T-helper 9 cell (primary cell): ENCODE data around the gene STRIT1.
"Not testable (repeated sequence)": the region's sequence is repeated elsewhere in the genome, so short reads cannot be mapped to it uniquely, and the experiment has no call there.

ENCODE experiments used
- DNase-seq: peaks from one replicate; pipeline ENCODE4 v3.0.0-alpha.2; 2020

STRIT1 gene

DNA sequence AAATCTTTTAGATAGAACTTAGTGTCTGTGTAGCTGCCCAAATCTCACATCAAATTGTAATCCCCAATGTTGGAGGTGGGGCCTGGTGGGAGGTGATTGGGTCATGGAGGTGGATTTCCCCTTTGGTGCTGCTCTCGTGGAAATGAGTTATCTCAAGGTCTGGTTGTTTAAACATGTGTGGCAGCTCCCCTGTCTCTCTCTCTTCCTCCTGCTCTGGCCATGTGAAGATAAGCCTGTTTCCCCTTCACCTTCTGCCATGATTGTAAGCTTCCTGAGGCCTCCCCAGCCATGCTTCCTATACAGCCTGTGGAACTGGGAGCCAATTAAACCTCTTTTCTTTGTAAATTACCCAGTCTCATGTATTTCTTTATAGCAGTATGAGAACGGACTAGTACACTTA lies 30.6 kb downstream of the STRIT1 start:
- not testable (repeated sequence) for DNase-seq

- no peak for DNase-seq
These were observed 31.2 kb downstream of the STRIT1 start for GRCh38 chr3:155262295-155262694.

DNA sequence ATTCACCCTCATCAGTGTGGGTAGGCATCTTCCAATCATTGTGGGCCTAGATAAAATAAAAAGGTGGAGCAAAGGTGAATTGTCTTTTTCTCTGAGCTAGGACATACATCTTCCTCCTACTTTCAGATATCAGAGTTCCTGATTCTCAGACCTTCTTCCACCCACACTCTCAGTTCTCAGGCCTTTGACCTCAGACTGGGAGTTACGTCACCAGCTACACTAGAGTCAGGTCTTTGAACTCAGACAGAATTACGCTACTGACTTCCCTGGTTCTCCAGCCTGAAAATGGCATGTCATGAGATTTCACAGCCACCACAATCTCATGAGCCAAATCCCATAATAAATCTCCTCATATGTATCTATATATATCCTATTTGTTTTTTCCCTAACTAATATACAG lies 39.0 kb downstream of the STRIT1 start:
- no peak for DNase-seq

DNA sequence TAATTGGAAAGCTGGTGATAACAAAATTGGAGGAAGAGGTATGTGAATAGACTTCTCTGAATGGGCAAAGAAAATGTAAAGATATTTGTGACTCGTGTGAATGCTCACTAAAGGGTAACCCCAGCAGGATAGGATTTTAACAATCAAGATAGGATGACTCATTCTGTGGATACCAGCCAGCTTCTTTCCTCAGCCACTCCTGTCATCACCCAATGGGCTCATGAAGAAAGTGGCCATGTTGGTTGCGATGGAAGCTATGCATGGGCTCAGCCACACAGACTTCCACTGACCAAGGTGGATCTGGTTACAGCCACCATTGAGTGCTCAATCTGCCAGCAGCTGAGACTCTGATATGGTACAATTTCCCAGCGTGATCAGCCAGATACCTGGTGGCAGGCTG lies 40.9 kb downstream of the STRIT1 start:
- DNase-seq, result no peak

DNA sequence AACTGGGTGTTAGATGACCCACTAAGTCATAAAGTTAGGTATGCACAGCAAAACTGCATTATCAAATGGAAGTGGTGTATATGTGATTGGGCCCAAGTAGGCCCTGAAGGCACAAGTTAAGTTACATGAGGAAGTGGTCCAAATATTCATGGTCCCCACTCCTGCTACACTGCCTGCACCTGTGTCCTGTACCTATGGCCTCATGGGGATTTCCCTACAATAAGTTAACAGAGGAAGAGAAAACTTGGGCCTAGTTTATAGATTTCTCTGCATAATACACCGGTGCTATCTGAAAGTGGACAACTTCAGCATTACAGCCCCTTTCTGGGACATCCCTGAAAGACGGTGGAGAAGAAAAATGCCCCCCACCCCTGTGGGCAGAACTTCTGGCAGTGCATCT lies 41.5 kb downstream of the STRIT1 start:
- DNase-seq, result no peak

DNA sequence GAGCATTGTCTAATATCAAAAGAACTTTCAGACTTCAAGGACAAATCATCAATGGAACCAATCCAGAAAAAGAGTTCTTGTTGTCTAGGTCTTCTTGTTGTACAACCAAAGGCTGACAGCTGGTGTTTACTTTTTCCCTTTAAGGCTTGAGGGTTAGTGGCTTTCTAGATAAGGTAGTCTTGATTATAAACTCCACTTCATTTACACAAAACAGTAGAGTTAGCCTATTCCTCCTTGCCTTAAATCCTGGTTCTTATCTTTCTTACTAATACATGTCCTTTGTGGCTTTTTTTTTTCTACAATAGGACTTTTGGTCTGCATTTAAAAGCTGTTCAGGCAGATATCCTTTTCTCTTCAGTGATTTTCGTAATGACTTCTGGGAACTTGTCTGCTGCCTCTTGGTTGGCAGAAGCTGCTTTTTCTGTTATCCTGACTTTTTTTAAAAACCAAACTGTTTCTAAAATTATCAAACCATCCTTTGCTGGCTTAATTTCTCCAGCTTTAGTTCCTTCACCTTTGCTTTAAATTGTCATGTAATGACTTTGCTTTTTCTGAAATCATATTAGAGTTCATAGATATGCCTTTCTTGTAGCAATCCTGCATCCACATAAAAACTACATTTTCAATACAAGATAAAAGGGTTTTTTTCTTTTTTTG lies 44.8 kb downstream of the STRIT1 start:
- no peak for DNase-seq

GRCh38 chr3:155244699-155245098 lies 48.8 kb downstream of the STRIT1 start:
- DNase-seq, result no peak

GRCh38 chr3:155244216-155244615 lies 49.3 kb downstream of the STRIT1 start:
- no peak for DNase-seq

GRCh38 chr3:155243512-155243921 lies 50.0 kb downstream of the STRIT1 start:
- DNase-seq, result no peak

DNA sequence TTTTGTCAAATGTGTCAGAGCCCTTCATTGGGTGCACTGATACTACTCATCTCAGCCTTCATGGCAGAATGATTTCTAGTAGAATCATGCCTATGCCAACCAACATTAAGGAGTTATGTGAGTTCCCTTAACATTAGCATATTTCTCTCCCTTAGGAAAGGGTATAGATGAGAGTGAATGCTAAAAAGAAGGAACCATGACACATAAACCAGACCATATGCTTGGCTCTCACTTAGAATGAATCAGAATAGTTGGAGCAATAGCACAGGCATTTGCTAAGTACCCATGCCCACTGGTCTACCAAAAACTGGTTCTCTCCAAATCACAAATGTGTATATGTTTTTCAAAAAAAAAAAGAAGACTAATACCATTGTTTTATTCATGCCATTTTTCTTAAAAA lies 51.1 kb downstream of the STRIT1 start:
- DNase-seq, result no peak

DNA sequence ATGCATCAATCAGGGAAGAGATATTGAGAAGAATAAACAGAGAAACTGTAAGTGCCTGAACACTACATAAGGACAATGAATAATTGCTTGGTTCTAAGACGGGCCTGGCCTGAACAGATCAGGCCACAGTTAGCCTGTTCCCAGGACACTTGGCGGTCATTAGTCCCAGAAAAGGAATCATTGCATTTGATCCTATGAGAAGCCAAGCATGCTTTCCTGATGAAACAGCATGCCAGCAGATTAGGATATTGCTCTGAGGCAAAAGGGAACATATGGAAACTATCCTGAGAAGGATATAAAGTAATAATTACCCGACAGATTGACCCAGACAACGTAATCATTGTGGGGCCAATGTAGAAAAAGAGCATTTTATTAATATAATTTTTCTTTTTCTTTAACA lies 51.9 kb downstream of the STRIT1 start:
- DNase-seq, result no peak
